ENCODE measurements around the gene RYR2.

Gene RYR2

DNA sequence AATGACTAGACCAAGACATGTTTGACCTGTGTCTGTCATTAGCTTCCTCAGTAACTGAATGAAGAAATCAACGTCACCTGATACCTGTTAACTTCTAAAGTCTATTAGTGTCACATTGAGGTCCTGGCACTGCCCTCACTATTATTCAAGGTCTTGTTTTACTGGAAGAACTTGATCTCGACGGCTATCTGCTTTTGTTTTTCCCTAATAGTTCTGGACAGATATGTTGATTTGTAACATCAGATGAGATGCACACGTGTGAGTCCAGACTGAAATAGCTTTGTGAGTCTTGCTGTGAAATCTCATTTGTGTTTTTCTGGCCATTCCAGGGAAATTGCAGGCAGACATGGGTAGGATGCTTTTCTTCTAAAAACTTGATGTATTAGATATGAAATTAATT, 159.2 kb downstream of the RYR2 start:
- no peak overlapping the region for H3K4me3 ChIP-seq (ENCODE audit: low read length)
- TF ChIP-seq, protein P1, sequence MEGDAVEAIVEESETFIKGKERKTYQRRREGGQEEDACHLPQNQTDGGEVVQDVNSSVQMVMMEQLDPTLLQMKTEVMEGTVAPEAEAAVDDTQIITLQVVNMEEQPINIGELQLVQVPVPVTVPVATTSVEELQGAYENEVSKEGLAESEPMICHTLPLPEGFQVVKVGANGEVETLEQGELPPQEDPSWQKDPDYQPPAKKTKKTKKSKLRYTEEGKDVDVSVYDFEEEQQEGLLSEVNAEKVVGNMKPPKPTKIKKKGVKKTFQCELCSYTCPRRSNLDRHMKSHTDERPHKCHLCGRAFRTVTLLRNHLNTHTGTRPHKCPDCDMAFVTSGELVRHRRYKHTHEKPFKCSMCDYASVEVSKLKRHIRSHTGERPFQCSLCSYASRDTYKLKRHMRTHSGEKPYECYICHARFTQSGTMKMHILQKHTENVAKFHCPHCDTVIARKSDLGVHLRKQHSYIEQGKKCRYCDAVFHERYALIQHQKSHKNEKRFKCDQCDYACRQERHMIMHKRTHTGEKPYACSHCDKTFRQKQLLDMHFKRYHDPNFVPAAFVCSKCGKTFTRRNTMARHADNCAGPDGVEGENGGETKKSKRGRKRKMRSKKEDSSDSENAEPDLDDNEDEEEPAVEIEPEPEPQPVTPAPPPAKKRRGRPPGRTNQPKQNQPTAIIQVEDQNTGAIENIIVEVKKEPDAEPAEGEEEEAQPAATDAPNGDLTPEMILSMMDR (IDR thresholded peaks at IDR 0.05; ENCODE audit: insufficient read depth, low read depth, low read length, missing control alignments), result no peak
- DNase-seq (ENCODE audit: low read depth), result no peak

DNA sequence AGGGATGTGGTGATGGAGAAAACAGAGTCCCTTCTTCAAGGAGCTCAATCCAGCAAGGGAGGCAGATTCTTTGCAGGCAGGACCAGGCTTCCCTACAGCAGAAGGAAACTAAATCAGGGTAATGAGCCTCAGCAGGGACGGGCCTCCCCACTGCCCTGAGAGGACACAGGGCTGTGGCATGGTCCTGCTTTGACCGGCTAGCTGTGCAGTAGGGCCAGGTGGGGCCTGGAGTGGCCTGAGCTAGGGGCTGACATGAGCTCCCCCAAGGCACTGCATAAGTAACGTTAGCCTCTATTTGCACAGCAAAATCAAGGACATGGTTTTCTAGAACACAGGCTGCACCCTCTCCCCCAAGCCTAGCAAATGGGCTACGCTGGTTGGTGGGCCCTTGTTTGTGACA, 162.9 kb downstream of the RYR2 start:
- H3K4me3 ChIP-seq (ENCODE audit: low read length), result no peak overlapping the region
- TF ChIP-seq, protein P1 (IDR thresholded peaks at IDR 0.05; ENCODE audit: insufficient read depth, low read depth, low read length, missing control alignments), result no peak
- DNase-seq (ENCODE audit: low read depth), result no peak

DNA sequence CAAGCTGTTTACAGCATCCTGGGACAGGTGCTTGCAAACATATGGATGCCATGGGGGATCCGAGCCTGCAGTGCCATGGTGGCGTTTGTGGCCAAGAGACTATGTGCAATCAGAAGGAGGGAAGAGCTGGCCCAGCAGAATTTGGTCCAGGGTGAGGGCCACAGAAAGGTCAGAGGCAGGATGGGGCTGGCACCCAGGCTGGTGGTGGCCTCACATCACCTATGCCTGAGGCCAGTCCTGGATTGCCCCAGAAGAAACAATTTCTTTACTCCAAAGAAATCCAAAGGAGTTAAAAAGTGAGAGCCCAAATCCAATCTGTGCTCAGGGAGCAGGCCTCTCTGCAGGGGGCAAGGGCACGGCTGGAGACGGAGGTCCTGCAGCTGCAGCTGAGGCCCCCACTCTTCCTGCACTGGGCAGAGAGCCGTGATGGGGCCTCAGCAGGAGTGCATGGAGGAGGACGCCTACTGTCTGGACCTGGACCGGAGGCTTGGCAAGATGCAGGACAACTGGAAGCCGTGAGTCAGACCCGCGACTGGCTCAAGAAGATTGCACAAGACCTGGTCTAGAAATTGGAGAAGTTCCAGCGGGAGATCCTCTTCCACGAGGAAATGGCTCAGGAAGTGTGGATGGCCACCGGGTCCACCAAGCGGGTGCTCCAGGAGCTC, 163.5 kb downstream of the RYR2 start:
- TF ChIP-seq, protein P1 (IDR thresholded peaks at IDR 0.05; ENCODE audit: insufficient read depth, low read depth, low read length, missing control alignments), result no peak
- H3K4me3 ChIP-seq (ENCODE audit: low read length), result no peak overlapping the region
- no peak for DNase-seq (ENCODE audit: low read depth)

DNA sequence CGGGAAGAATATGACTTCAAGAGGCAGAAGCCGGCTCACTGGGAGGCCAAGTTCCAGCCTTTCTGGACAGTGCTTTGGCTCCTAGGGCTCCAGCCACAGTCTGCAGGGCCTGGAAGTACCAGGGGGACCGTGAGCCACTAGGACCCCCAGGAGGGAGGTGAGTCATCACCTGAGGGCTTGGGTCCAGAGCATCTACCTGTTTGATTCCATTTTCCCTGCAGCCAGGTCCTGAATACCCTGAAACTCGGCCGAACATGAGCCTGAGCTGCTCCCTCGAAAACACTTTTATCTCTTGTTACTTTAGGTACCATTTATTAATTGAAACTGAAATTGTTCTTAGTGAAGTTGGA, 164.1 kb downstream of the RYR2 start:
- TF ChIP-seq, protein P1 (IDR thresholded peaks at IDR 0.05; ENCODE audit: insufficient read depth, low read depth, low read length, missing control alignments), result no peak
- no peak overlapping the region for H3K4me3 ChIP-seq (ENCODE audit: low read length)
- DNase-seq (ENCODE audit: low read depth), result no peak

DNA sequence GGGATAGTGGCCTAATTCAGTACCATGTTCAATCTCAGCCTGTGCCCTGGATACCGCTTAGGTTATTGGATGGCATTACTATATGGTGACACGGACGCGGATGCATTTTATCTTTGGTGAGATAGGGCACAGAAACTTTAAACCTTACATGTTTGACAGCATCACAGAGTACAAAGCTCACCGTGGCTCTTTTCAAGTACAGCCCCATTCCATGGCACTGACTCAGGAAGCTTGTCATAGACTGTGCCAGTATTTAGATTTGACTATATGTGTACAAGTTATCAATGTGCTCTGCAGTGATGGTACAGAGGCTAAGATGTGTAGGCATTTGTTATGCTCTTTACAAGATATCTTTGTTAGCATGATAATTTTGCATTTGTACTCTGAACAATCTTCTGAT, 169.0 kb downstream of the RYR2 start:
- DNase-seq (ENCODE audit: low read depth), result peak; percentile 4
- no peak overlapping the region for H3K4me3 ChIP-seq (ENCODE audit: low read length)
- TF ChIP-seq, protein P1 (IDR thresholded peaks at IDR 0.05; ENCODE audit: insufficient read depth, low read depth, low read length, missing control alignments), result no peak

DNA sequence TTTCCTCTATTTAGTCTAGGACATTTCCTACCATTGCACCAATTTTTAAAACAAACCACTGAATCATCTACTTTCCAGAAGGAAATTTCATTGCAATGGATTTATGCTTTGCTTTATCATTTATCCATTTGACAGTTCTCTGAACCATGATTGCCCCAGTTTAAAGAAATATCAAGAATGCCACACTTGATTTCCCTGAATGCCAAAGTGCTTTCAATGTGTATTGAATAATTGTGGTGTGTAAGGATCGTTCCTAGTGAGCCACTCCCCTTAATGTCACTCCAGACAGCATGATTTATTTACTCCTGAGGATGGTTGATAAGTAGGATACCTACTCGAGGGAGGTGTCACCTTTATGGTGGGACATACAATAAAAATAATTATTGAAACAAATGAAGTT, 169.6 kb downstream of the RYR2 start:
- no peak overlapping the region for H3K4me3 ChIP-seq (ENCODE audit: low read length)
- TF ChIP-seq, protein P1 (IDR thresholded peaks at IDR 0.05; ENCODE audit: insufficient read depth, low read depth, low read length, missing control alignments), result no peak
- no peak for DNase-seq (ENCODE audit: low read depth)

Data from epithelial cell of esophagus (primary cell).